Hepatic stellate cell (primary cell): Measurements from ENCODE around the gene CSTF1.
A peak's percentile ranks its signal among the peaks of the same experiment; 100 is the strongest.
"Not testable (repeated sequence)": the region's sequence is repeated elsewhere in the genome, so short reads cannot be mapped to it uniquely, and the experiment has no call there.

Source experiments
- DNase-seq: peaks from one replicate; pipeline ENCODE4 v3.0.0; 2011; ENCODE audit warnings: low spot score

Gene CSTF1

GRCh38 chr20:56409521-56409920 lies 17.1 kb downstream of the CSTF1 start:
- no peak for DNase-seq

GRCh38 chr20:56409956-56410355 lies 17.5 kb downstream of the CSTF1 start:
- no peak for DNase-seq

GRCh38 chr20:56411287-56411686 lies 18.8 kb downstream of the CSTF1 start:
- DNase-seq, result not testable (repeated sequence)

- DNase-seq, result peak; percentile 56
Observed at GRCh38 chr20:56411759-56412472, 19.5 kb downstream of the CSTF1 start, which contains the start of gene CASS4. Gene CASS4, plus strand, starts transcription at chr20:56412260. Its CDS starts 199 bp downstream, at chr20:56412459.

GRCh38 chr20:56412473-56412790 lies 20.0 kb downstream of the CSTF1 start:
- DNase-seq, result no peak

- DNase-seq, result no peak
Observed at GRCh38 chr20:56412949-56413348, 20.5 kb downstream of the CSTF1 start.

GRCh38 chr20:56414842-56415765 lies 22.7 kb downstream of the CSTF1 start:
- peak; percentile 59 for DNase-seq

GRCh38 chr20:56417402-56417801 lies 25.0 kb downstream of the CSTF1 start:
- no peak for DNase-seq

- DNase-seq, result no peak
Observed at GRCh38 chr20:56417911-56418310, 25.5 kb downstream of the CSTF1 start.

GRCh38 chr20:56418385-56418861 lies 26.0 kb downstream of the CSTF1 start:
- no peak for DNase-seq

GRCh38 chr20:56420028-56420427 lies 27.6 kb downstream of the CSTF1 start:
- DNase-seq, result no peak

- no peak for DNase-seq
Observed at GRCh38 chr20:56420940-56421688, 28.7 kb downstream of the CSTF1 start.

- DNase-seq, result peak; percentile 72
Observed at GRCh38 chr20:56422076-56422823, 29.8 kb downstream of the CSTF1 start.

GRCh38 chr20:56422824-56423189 lies 30.4 kb downstream of the CSTF1 start:
- DNase-seq, result peak; percentile 46

- no peak for DNase-seq
Observed at GRCh38 chr20:56423211-56423610, 30.8 kb downstream of the CSTF1 start.

- DNase-seq, result no peak
Observed at GRCh38 chr20:56423886-56424285, 31.4 kb downstream of the CSTF1 start.

GRCh38 chr20:56424931-56425330 lies 32.5 kb downstream of the CSTF1 start:
- no peak for DNase-seq

GRCh38 chr20:56426026-56426425 lies 33.6 kb downstream of the CSTF1 start:
- DNase-seq, result no peak

- DNase-seq, result no peak
Observed at GRCh38 chr20:56426926-56427325, 34.5 kb downstream of the CSTF1 start.

GRCh38 chr20:56427797-56428196 lies 35.4 kb downstream of the CSTF1 start:
- no peak for DNase-seq

- DNase-seq, result no peak
Observed at GRCh38 chr20:56428410-56428809, 36.0 kb downstream of the CSTF1 start.

GRCh38 chr20:56428881-56429280 lies 36.4 kb downstream of the CSTF1 start:
- DNase-seq, result no peak
